GM12878 (cell line): Measurements from ENCODE around the gene ZNF408. TPM values are rescaled to one million over a fixed set of nuclear protein-coding genes. Genes with fewer than 3 reads are reported as not detected.

Experiments used
- ATAC-seq: fragments of 200-7000 bp; cut with Tn5 transposase; 3 replicates; pipeline ENCODE4 v1.9.1; 2020; ENCODE audit warnings: mild to moderate bottlenecking, moderate library complexity
- BruUV-seq: library from RNA; stranded (reverse); fragments of 400-500 nt; replicated peaks from 2 replicates; lab custom pipeline; 2021; lab: Mats Ljungman, UMichigan
- CTCF ChIA-PET: fragments of 300-600 bp; sonication (Branson Sonifier 250); formaldehyde crosslinking; extraction: SDS; loops from one replicate; lab custom pipeline; 2021; ENCODE audit warnings: inconsistent platforms; lab: Yijun Ruan, JAX
- POLR2A ChIA-PET: fragments of 350-600 bp; formaldehyde crosslinking; extraction: SDS; loops from one replicate; lab custom pipeline; 2021; ENCODE audit warnings: inconsistent platforms; lab: Charles Lee
- RAD21 ChIA-PET: fragments of 300-600 bp; sonication (Branson Sonifier 250); formaldehyde crosslinking; loops from one replicate; lab custom pipeline; 2023; ENCODE audit warnings: antibody characterized with exemption; ENCODE audit not compliant: unreplicated experiment; lab: Charles Lee
- SMC1A ChIA-PET: fragments of 300-600 bp; sonication (Branson Sonifier 250); formaldehyde crosslinking; loops from one replicate; lab custom pipeline; 2023; ENCODE audit not compliant: unreplicated experiment, uncharacterized antibody; lab: Charles Lee
- DNase-seq: peaks from one replicate; pipeline ENCODE4 v3.0.0-alpha.2; 2011; ENCODE audit warnings: low read depth, low spot score
- FAIRE-seq: peaks from 3 replicates; lab custom pipeline; 2011; peaks lifted over from hg19 to GRCh38; lab: Jason Lieb, UNC
- H2AFZ ChIP-seq: 2 replicates; pipeline ENCODE4 v1.6.0; 2011; ENCODE audit warnings: low read depth, low read length, control low read depth; ENCODE audit not compliant: control insufficient read depth
- H3K27ac ChIP-seq: 2 replicates; pipeline ENCODE4 v1.5.1; 2011; ENCODE audit warnings: control low read depth; ENCODE audit not compliant: control insufficient read depth, insufficient read depth
- H3K27me3 ChIP-seq, 2 experiments: replicated peaks in 1 of 2; 2 replicates each; pipeline versions ENCODE4 v1.6.0 to v1.6.1; 2011; ENCODE audit warnings: low read length in 1 of 2; ENCODE audit not compliant: control insufficient read depth in 2 of 2, insufficient read depth in 2 of 2
- H3K36me3 ChIP-seq, 2 experiments: 2 replicates each; pipeline ENCODE4 v1.5.1; 2011; ENCODE audit warnings: low read length in 1 of 2; ENCODE audit not compliant: control insufficient read depth in 2 of 2, insufficient read depth in 2 of 2
- H3K4me1 ChIP-seq: 2 replicates; pipeline ENCODE4 v1.6.1; 2011; ENCODE audit warnings: mild to moderate bottlenecking, low read length, moderate library complexity, mixed read lengths; ENCODE audit not compliant: control insufficient read depth, insufficient read depth
- H3K4me2 ChIP-seq: 2 replicates; pipeline ENCODE4 v1.6.0; 2011; ENCODE audit warnings: control low read depth; ENCODE audit not compliant: control insufficient read depth, insufficient read depth
- H3K4me3 ChIP-seq: fragments of 200-600 bp; sonication (generic); 2 replicates; pipeline ENCODE4 v1.5.1; 2016
- H3K79me2 ChIP-seq: 2 replicates; pipeline ENCODE4 v1.6.0; 2011; ENCODE audit warnings: low read length; ENCODE audit not compliant: control insufficient read depth, insufficient read depth
- H3K9ac ChIP-seq: 2 replicates; pipeline ENCODE4 v1.8.0; 2011; ENCODE audit warnings: low read length, control low read depth, mixed read lengths; ENCODE audit not compliant: control insufficient read depth, insufficient read depth
- H3K9me3 ChIP-seq: replicated peaks from 3 replicates; pipeline ENCODE4 v1.5.1; 2011; ENCODE audit warnings: mild to moderate bottlenecking, low read length; ENCODE audit not compliant: control insufficient read depth, insufficient read depth
- H4K20me1 ChIP-seq: 2 replicates; pipeline ENCODE4 v1.6.0; 2011; ENCODE audit not compliant: control insufficient read depth, insufficient read depth
- ATF2 ChIP-seq: IDR thresholded peaks from 2 replicates; pipeline ENCODE4 v1.6.1; 2012; ENCODE audit warnings: low read length, inconsistent platforms
- BCLAF1 ChIP-seq: fragments of 450-650 bp; IDR thresholded peaks from 2 replicates; pipeline ENCODE4 v1.6.1; 2017; ENCODE audit warnings: antibody characterized with exemption, mild to moderate bottlenecking, moderate library complexity
- EED ChIP-seq: sonication (generic); IDR thresholded peaks from 2 replicates; pipeline ENCODE4 v1.6.1; 2016; ENCODE audit warnings: antibody characterized with exemption, low read depth
- JUNB ChIP-seq: IDR thresholded peaks from 2 replicates; pipeline ENCODE4 v1.6.1; 2016; ENCODE audit warnings: antibody characterized with exemption, mild to moderate bottlenecking
- MTA3 ChIP-seq: IDR thresholded peaks from 2 replicates; pipeline ENCODE4 v1.6.1; 2012; ENCODE audit warnings: low read length, inconsistent platforms, borderline replicate concordance
- NBN ChIP-seq: fragments of 450-650 bp; IDR thresholded peaks from 2 replicates; pipeline ENCODE4 v1.6.1; 2016
- NFXL1 ChIP-seq: fragments of 450-650 bp; IDR thresholded peaks from 2 replicates; pipeline ENCODE4 v1.6.1; 2017; ENCODE audit warnings: antibody characterized with exemption, mild to moderate bottlenecking, borderline replicate concordance
- NKRF ChIP-seq: fragments of 450-650 bp; conservative IDR thresholded peaks from 2 replicates; pipeline ENCODE4 v1.6.1; 2017; ENCODE audit warnings: mild to moderate bottlenecking, moderate library complexity
- RCOR1 ChIP-seq: conservative IDR thresholded peaks from 2 replicates; pipeline ENCODE4 v1.6.1; 2012; ENCODE audit warnings: low read depth, low read length, improper control_type of control experiment
- YBX1 ChIP-seq: fragments of 450-650 bp; IDR thresholded peaks from 2 replicates; pipeline ENCODE4 v1.6.1; 2016; ENCODE audit warnings: antibody characterized with exemption
- ZNF384 ChIP-seq: IDR thresholded peaks from 2 replicates; pipeline ENCODE4 v1.6.1; 2012; ENCODE audit warnings: low read depth, mild to moderate bottlenecking, low read length, improper control_type of control experiment, borderline replicate concordance
- WGBS: methylation state at CpG from one replicate; pipeline ENCODE4 v1.1.6; 2016; ENCODE audit warnings: low lambda C conversion rate; ENCODE audit not compliant: insufficient replicate concordance, insufficient coverage; ENCODE audit errors: missing lambda C conversion rate; 5-methylcytosine and 5-hydroxymethylcytosine counted together
- in situ Hi-C: fragments of 300-500 bp; cut with MboI; formaldehyde crosslinking; loops from 9 replicates; pipeline ENCODE4 v1.14.3; 2018; ENCODE audit warnings: mixed read lengths
- intact Hi-C: fragments of 100-400 bp; cut with micrococcal nuclease; formaldehyde crosslinking; loops from one replicate; pipeline ENCODE4 v1.14.2; 2022; ENCODE audit not compliant: unreplicated experiment
- polyA plus RNA-seq, 11 experiments: library from polyadenylated mRNA; depleted of rRNA in 4 of 11; unstranded in 6 of 11; stranded (reverse) in 5 of 11; fragments of >200 nt; fragmentation: Nextera tagmentation in 4 of 11; fragmentation: Illumina TruSeq in 1 of 11; extraction: Ambion mirVana in 4 of 11; extraction: Trizol in 1 of 11; gene quantifications; 1 replicate in 1 of 11; 2 replicates in 10 of 11; pipeline versions ENCODE4 v1.2.1 to v1.2.3, GENCODE V29; 2011 to 2016; ENCODE audit warnings: inconsistent platforms in 2 of 11, missing spikeins in 2 of 11, low read depth in 1 of 11
- total RNA-seq, 4 experiments: library from RNA; depleted of rRNA in 3 of 4; stranded (reverse); fragments of >200 nt in 3 of 4; fragmentation: Illumina TruSeq in 1 of 4; extraction: Trizol in 1 of 4; gene quantifications; 2 replicates each; pipeline versions ENCODE4 v1.2.1 to v1.2.3, GENCODE V29; 2013 to 2021

The ZNF408 gene
- total and polyA plus RNA-seq, 10 of the 15 experiments (the other 5 are each of a cell fraction or from before 2014, with no cell fraction given) = 0.19 to 11.3 (median 7.2) TPM

DNA sequence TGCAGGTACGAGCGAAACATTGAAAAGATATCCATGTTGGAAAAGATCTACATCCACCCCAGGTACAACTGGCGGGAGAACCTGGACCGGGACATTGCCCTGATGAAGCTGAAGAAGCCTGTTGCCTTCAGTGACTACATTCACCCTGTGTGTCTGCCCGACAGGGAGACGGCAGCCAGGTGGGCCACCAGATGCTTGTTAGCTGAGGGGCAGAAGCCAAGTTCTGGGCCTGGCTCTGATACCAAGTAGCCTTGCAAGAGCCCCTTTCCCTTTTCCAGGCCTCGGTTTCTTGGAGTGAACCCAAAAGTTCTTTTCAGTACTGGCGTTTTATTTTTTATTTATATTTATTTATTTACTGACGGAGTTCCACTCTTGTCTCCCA, 27.8 kb downstream of the ZNF408 start:
- Histone ChIP-seq H3K27ac (no peak overlapping the region), H3K36me3 (no peaks in the 10 kb centered on the region), H3K79me2 (no peaks in the 10 kb centered on the region), H4K20me1 (no peaks in the 10 kb centered on the region), H3K4me1 (no peaks in the 10 kb centered on the region), H3K4me2 (no peak overlapping the region), H3K9ac (no peak overlapping the region), H3K27me3 (no peaks in the 10 kb centered on the region), H2AFZ (no peak overlapping the region), H3K4me3 (no peak overlapping the region), H3K9me3 (no peaks in the 10 kb centered on the region)
- intact Hi-C loops (no loop called here), in situ Hi-C loops (no loop called here)
- no TSS peak for BruUV-seq
- FAIRE-seq = no peak
- POLR2A ChIA-PET = no interaction called here
- 55% methylated on average over 9 of the region's 9 CpGs for WGBS
- SMC1A ChIA-PET = no interaction called here
- RAD21 ChIA-PET = no interaction called here
- TF ChIP-seq NFXL1 = no peak
- TF ChIP-seq EED = no peak
- TF ChIP-seq RCOR1 = no peak
- TF ChIP-seq YBX1 = no peak
- DNase-seq = no peak
- no peak for ATAC-seq
- CTCF ChIA-PET = interaction anchor here (0.6 kb wide), 1 partner anchor 412 kb away, joined by 4 read pairs; no protein-coding TSS in a partner anchor

DNA sequence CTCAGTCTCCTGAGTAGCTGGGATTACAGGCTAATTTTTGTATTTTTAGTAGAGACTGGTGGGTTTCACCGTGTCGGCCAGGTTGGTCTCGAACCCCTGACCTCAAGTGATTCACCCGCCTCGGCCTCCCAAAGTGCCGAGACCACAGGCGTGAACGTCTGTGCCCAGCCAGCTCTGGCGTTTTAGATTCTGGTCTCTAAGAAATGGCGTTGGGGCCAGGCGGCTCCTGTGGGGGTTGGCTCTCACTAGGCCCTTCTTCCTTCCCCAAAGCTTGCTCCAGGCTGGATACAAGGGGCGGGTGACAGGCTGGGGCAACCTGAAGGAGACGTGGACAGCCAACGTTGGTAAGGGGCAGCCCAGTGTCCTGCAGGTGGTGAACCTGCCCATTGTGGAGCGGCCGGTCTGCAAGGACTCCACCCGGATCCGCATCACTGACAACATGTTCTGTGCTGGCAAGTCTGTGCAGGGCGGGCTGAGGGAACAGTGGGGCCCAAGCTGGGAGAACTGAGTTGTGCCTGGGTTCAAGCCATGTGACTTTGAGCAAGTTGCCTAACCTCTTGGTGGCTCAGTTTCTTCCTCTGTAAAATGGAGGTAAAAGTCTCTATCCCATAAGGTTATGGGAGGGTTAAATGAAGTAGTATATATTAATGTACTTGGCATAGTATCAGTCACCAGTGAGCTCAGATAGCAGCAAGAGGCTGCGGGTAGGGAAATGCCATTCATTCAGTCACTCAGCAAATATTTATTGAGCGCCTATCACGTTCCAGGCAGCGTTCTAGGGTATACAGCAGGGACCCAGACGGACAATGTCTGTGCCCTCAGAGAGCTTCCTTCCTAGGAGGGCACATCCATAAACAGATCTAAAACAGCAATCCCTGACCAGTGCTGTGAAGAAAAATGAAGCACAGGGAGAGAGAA, 28.5 kb downstream of the ZNF408 start:
- ATAC-seq (no peak), FAIRE-seq (no peak), DNase-seq (no peak)
- POLR2A ChIA-PET = no interaction called here
- Histone ChIP-seq H3K4me3 (no peak overlapping the region), H3K79me2 (no peaks in the 10 kb centered on the region), H3K36me3 (no peaks in the 10 kb centered on the region), H2AFZ (no peak overlapping the region), H3K4me1 (no peaks in the 10 kb centered on the region), H4K20me1 (no peaks in the 10 kb centered on the region), H3K27ac (no peak overlapping the region), H3K27me3 (no peaks in the 10 kb centered on the region), H3K9me3 (no peaks in the 10 kb centered on the region), H3K9ac (no peak overlapping the region), H3K4me2 (no peak overlapping the region)
- RAD21 ChIA-PET = interaction anchor here (0.6 kb wide), 1 partner anchor 11 kb away, joined by 4 read pairs; no protein-coding TSS in a partner anchor
- intact Hi-C loops = no loop called here
- SMC1A ChIA-PET = no interaction called here
- BruUV-seq = no TSS peak
- WGBS = 63% methylated on average over 21 of the region's 24 CpGs
- in situ Hi-C loops = no loop called here
- CTCF ChIA-PET = interaction anchor here (0.6 kb wide), 1 partner anchor 411 kb away, joined by 4 read pairs; no protein-coding TSS in a partner anchor
- TF ChIP-seq ATF2 = no peak
- no peak for TF ChIP-seq ZNF384
- no peak for TF ChIP-seq NKRF
- no peak for TF ChIP-seq BCLAF1
- no peak for TF ChIP-seq NBN
- no peak for TF ChIP-seq MTA3
- TF ChIP-seq JUNB = no peak
